ENCODE results near the gene GPSM3. TPM values are rescaled to one million over a fixed set of nuclear protein-coding genes. Genes with fewer than 3 reads are reported as not detected.

The GPSM3 gene
- total and polyA plus RNA-seq, 2 of the 13 experiments (the other 11 are each of a cell fraction or from before 2014, with no cell fraction given): 0.18 to 6.2 TPM

DNA sequence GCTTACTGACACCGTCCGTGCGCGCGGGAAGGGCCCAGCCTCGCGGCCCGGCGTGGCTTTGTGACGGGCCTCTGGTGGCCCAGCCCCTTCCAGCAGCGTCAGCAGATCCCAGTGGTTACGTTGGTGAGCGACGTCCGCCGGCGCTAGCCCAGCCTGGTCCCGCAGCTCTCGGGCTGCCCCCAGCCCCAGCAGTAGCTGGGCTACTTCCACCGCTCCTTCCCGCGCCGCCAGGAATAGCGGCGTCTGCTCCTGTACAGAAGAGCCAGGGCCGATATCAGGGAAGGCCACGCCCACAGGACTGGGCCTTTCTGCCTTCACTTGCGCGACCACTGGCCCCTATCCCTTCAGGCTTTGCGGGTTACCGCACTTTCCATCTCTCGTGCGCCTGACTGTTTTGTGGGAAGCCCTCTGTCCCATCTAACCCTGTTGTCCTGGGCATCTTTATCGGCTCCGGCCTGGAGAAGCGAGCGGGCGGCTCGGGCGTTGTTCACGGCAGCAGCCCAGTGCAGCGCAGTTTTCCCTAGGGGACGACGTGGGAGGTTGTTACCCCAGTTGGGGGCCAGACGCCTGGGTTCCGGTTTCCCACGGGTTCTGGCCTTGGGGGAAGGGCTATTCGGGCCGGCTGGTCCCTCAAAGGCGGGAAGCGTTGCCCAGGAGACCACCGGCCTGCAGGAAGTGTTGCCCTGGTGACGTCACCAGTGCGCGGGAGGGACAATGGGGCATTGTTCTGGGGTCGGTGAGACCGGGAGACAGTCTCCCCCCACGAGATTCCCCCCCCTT lies 3.6 kb upstream of the GPSM3 start (continued):
- TF ChIP-seq KLF13 (CRISPR knock-in tag; IDR thresholded peaks at IDR 0.05) (0 out of 2 replicates have a peak, but pooled peaks have one; percentile 55), ZNF644 (CRISPR knock-in tag; IDR thresholded peaks at IDR 0.05; ENCODE audit: low read depth) (no peak), ZNF296 (CRISPR knock-in tag; conservative IDR thresholded peaks at IDR 0.05) (no peak), ZNF841 (CRISPR knock-in tag; IDR thresholded peaks at IDR 0.05; ENCODE audit: borderline replicate concordance) (no peak), NFE2 (CRISPR knock-in tag; IDR thresholded peaks at IDR 0.05) (0 out of 2 replicates have a peak, but pooled peaks have one; percentile 5), PITX1 (CRISPR knock-in tag; IDR thresholded peaks at IDR 0.05) (peak; percentile 66), ZNF230 (CRISPR knock-in tag; IDR thresholded peaks at IDR 0.05) (peak; percentile 76; the same call in 1 of the 2 replicates), KAT8 (CRISPR knock-in tag; IDR thresholded peaks at IDR 0.05) (peak; percentile 84), EEA1 (CRISPR knock-in tag; IDR thresholded peaks at IDR 0.05; ENCODE audit: borderline replicate concordance) (peak; percentile 92; the same call in 1 of the 2 replicates), FOXK1 (CRISPR knock-in tag; IDR thresholded peaks at IDR 0.05; ENCODE audit: borderline replicate concordance, low read depth) (peak; percentile 38; the same call in 1 of the 2 replicates), CCDC6 (CRISPR knock-in tag; IDR thresholded peaks at IDR 0.05) (peak; percentile 92; the same call in 1 of the 2 replicates), ZNF530 (CRISPR knock-in tag; IDR thresholded peaks at IDR 0.05; ENCODE audit: low read depth) (no peak), ZKSCAN8 (CRISPR knock-in tag; IDR thresholded peaks at IDR 0.05; ENCODE audit: borderline replicate concordance) (no peak), KDM1A (CRISPR knock-in tag; IDR thresholded peaks at IDR 0.05) (no peak), CC2D1A (CRISPR knock-in tag; IDR thresholded peaks at IDR 0.05) (0 out of 2 replicates have a peak, but pooled peaks have one; percentile 73)
- TF ChIP-seq, protein P1, sequence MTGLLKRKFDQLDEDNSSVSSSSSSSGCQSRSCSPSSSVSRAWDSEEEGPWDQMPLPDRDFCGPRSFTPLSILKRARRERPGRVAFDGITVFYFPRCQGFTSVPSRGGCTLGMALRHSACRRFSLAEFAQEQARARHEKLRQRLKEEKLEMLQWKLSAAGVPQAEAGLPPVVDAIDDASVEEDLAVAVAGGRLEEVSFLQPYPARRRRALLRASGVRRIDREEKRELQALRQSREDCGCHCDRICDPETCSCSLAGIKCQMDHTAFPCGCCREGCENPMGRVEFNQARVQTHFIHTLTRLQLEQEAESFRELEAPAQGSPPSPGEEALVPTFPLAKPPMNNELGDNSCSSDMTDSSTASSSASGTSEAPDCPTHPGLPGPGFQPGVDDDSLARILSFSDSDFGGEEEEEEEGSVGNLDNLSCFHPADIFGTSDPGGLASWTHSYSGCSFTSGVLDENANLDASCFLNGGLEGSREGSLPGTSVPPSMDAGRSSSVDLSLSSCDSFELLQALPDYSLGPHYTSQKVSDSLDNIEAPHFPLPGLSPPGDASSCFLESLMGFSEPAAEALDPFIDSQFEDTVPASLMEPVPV (CRISPR knock-in tag; IDR thresholded peaks at IDR 0.05): peak; percentile 0; the same call in 1 of the 2 replicates
- TF ChIP-seq, protein P2, sequence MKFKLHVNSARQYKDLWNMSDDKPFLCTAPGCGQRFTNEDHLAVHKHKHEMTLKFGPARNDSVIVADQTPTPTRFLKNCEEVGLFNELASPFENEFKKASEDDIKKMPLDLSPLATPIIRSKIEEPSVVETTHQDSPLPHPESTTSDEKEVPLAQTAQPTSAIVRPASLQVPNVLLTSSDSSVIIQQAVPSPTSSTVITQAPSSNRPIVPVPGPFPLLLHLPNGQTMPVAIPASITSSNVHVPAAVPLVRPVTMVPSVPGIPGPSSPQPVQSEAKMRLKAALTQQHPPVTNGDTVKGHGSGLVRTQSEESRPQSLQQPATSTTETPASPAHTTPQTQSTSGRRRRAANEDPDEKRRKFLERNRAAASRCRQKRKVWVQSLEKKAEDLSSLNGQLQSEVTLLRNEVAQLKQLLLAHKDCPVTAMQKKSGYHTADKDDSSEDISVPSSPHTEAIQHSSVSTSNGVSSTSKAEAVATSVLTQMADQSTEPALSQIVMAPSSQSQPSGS (CRISPR knock-in tag; IDR thresholded peaks at IDR 0.05): peak; percentile 81
- TF ChIP-seq, protein P3, sequence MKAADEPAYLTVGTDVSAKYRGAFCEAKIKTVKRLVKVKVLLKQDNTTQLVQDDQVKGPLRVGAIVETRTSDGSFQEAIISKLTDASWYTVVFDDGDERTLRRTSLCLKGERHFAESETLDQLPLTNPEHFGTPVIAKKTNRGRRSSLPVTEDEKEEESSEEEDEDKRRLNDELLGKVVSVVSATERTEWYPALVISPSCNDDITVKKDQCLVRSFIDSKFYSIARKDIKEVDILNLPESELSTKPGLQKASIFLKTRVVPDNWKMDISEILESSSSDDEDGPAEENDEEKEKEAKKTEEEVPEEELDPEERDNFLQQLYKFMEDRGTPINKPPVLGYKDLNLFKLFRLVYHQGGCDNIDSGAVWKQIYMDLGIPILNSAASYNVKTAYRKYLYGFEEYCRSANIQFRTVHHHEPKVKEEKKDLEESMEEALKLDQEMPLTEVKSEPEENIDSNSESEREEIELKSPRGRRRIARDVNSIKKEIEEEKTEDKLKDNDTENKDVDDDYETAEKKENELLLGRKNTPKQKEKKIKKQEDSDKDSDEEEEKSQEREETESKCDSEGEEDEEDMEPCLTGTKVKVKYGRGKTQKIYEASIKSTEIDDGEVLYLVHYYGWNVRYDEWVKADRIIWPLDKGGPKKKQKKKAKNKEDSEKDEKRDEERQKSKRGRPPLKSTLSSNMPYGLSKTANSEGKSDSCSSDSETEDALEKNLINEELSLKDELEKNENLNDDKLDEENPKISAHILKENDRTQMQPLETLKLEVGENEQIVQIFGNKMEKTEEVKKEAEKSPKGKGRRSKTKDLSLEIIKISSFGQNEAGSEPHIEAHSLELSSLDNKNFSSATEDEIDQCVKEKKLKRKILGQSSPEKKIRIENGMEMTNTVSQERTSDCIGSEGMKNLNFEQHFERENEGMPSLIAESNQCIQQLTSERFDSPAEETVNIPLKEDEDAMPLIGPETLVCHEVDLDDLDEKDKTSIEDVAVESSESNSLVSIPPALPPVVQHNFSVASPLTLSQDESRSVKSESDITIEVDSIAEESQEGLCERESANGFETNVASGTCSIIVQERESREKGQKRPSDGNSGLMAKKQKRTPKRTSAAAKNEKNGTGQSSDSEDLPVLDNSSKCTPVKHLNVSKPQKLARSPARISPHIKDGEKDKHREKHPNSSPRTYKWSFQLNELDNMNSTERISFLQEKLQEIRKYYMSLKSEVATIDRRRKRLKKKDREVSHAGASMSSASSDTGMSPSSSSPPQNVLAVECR (CRISPR knock-in tag; IDR thresholded peaks at IDR 0.05; ENCODE audit: borderline replicate concordance): peak; percentile 94
- TF ChIP-seq, protein P4, sequence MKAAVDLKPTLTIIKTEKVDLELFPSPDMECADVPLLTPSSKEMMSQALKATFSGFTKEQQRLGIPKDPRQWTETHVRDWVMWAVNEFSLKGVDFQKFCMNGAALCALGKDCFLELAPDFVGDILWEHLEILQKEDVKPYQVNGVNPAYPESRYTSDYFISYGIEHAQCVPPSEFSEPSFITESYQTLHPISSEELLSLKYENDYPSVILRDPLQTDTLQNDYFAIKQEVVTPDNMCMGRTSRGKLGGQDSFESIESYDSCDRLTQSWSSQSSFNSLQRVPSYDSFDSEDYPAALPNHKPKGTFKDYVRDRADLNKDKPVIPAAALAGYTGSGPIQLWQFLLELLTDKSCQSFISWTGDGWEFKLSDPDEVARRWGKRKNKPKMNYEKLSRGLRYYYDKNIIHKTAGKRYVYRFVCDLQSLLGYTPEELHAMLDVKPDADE (CRISPR knock-in tag; IDR thresholded peaks at IDR 0.05): no peak
- TF ChIP-seq, protein P5, sequence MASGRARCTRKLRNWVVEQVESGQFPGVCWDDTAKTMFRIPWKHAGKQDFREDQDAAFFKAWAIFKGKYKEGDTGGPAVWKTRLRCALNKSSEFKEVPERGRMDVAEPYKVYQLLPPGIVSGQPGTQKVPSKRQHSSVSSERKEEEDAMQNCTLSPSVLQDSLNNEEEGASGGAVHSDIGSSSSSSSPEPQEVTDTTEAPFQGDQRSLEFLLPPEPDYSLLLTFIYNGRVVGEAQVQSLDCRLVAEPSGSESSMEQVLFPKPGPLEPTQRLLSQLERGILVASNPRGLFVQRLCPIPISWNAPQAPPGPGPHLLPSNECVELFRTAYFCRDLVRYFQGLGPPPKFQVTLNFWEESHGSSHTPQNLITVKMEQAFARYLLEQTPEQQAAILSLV (CRISPR knock-in tag; IDR thresholded peaks at IDR 0.05; ENCODE audit: borderline replicate concordance): peak; percentile 88
